ENCODE measurements around the gene NT5C1B. TPM values are rescaled to one million over a fixed set of nuclear protein-coding genes. Genes with fewer than 3 reads are reported as not detected.

Gene NT5C1B
- total RNA-seq, 2 experiments from 2014 or later: not detected

GRCh38 chr2:18592372-18592771 lies 3.0 kb upstream of the NT5C1B start:
- Mint-ChIP-seq H3K36me3 (ENCODE audit: low read depth) (no peaks in the 10 kb centered on the region), H3K27ac (no peak overlapping the region), H3K4me1 (no peaks in the 10 kb centered on the region), H3K27me3 (no peaks in the 10 kb centered on the region), H3K9me3 (peaks cover 2% of the 10 kb centered on the region), H3K4me3 (no peak overlapping the region)
- POLR2A ChIA-PET: no interaction called here
- CTCF ChIA-PET: no interaction called here
- no peak for DNase-seq

- DNase-seq: no peak
- H3K4me1 Mint-ChIP-seq: no peaks in the 10 kb centered on the region
- no peaks in the 10 kb centered on the region for H3K36me3 Mint-ChIP-seq (ENCODE audit: low read depth)
- ChIA-PET CTCF (no interaction called here), POLR2A (no interaction called here)
- peaks cover 5% of the 10 kb centered on the region for H3K9me3 Mint-ChIP-seq
- H3K4me3 Mint-ChIP-seq: no peak overlapping the region
- no peak overlapping the region for H3K27ac Mint-ChIP-seq
- no peaks in the 10 kb centered on the region for H3K27me3 Mint-ChIP-seq
Measured at GRCh38 chr2:18588802-18589201, 567 bp downstream of the NT5C1B start.

DNA sequence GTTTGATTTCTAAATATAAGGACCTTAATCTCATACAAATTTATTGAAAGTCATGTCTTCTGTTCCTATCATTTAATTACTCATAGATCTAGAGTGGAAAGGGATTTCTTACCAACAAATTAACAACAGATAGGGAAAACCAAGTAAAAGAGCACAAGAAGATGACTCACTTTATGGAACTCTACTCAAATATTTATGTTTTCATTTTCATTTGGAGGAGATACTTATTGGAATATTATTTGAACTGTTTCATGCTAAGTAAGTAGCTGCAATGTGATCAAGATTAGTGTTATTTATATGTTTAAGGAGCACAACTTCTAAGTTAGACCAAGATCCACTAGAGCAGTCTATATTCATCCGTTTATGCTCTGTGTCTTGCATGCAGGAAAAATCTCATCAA lies 1.3 kb downstream of the NT5C1B start:
- POLR2A ChIA-PET: no interaction called here
- CTCF ChIA-PET: no interaction called here
- no peak for DNase-seq
- Mint-ChIP-seq H3K27me3 (no peaks in the 10 kb centered on the region), H3K9me3 (peaks cover 5% of the 10 kb centered on the region), H3K27ac (no peak overlapping the region), H3K36me3 (ENCODE audit: low read depth) (no peaks in the 10 kb centered on the region), H3K4me1 (no peaks in the 10 kb centered on the region), H3K4me3 (no peak overlapping the region)

DNA sequence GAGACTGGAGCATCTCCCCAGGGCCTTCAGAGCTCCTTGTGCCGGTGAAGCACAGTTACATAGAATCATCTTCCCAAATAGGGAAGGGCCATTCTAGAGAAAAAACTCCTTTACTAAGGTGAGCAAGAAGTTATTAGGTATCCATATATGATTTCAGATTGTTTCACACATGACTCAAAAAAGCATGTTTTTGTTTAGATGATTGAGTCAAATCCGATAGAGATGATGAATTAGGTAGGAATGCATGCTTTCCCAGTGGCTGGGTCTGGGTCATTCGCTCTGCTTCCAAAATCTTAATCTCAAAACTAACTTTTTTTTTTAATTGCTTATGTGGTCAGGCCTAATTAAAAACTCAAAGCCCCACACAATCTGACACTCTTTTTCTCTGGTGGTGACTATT lies 3.8 kb downstream of the NT5C1B start:
- no peak overlapping the region for H3K27ac Mint-ChIP-seq
- no peaks in the 10 kb centered on the region for H3K4me1 Mint-ChIP-seq
- H3K36me3 Mint-ChIP-seq (ENCODE audit: low read depth): no peaks in the 10 kb centered on the region
- no peak for DNase-seq
- CTCF ChIA-PET: no interaction called here
- no peaks in the 10 kb centered on the region for H3K27me3 Mint-ChIP-seq
- no peak overlapping the region for H3K4me3 Mint-ChIP-seq
- POLR2A ChIA-PET: interaction anchor here (1.6 kb wide), 1 partner anchor 15 kb away, joined by 3 read pairs; no protein-coding TSS in a partner anchor
- peaks cover 3% of the 10 kb centered on the region for H3K9me3 Mint-ChIP-seq

GRCh38 chr2:18584608-18584954 lies 4.8 kb downstream of the NT5C1B start:
- H3K36me3 Mint-ChIP-seq (ENCODE audit: low read depth): no peaks in the 10 kb centered on the region
- no peaks in the 10 kb centered on the region for H3K4me1 Mint-ChIP-seq
- no peak overlapping the region for H3K27ac Mint-ChIP-seq
- peaks cover 3% of the 10 kb centered on the region for H3K9me3 Mint-ChIP-seq
- no peak overlapping the region for H3K4me3 Mint-ChIP-seq
- ChIA-PET CTCF (no interaction called here), POLR2A (no interaction called here)
- no peaks in the 10 kb centered on the region for H3K27me3 Mint-ChIP-seq
- no peak for DNase-seq

- no peaks in the 10 kb centered on the region for H3K27me3 Mint-ChIP-seq
- H3K4me3 Mint-ChIP-seq: no peak overlapping the region
- H3K27ac Mint-ChIP-seq: no peak overlapping the region
- H3K9me3 Mint-ChIP-seq: peaks cover 3% of the 10 kb centered on the region
- no peaks in the 10 kb centered on the region for H3K4me1 Mint-ChIP-seq
- H3K36me3 Mint-ChIP-seq (ENCODE audit: low read depth): no peaks in the 10 kb centered on the region
- no peak for DNase-seq
- POLR2A ChIA-PET: no interaction called here
- CTCF ChIA-PET: no interaction called here
Measured at GRCh38 chr2:18583905-18584607, 5.3 kb downstream of the NT5C1B start.

- no peak overlapping the region for H3K4me3 Mint-ChIP-seq
- H3K36me3 Mint-ChIP-seq (ENCODE audit: low read depth): no peaks in the 10 kb centered on the region
- POLR2A ChIA-PET: interaction anchor here (0.6 kb wide), 1 partner anchor 1490 kb away, joined by 3 read pairs; no protein-coding TSS in a partner anchor
- no peak for DNase-seq
- no peak overlapping the region for H3K27ac Mint-ChIP-seq
- no peaks in the 10 kb centered on the region for H3K27me3 Mint-ChIP-seq
- CTCF ChIA-PET: no interaction called here
- no peaks in the 10 kb centered on the region for H3K4me1 Mint-ChIP-seq
- H3K9me3 Mint-ChIP-seq: peaks cover 10% of the 10 kb centered on the region
Measured at GRCh38 chr2:18580606-18581005, 8.8 kb downstream of the NT5C1B start.

- ChIA-PET CTCF (no interaction called here), POLR2A (no interaction called here)
- Mint-ChIP-seq H3K27ac (no peak overlapping the region), H3K36me3 (ENCODE audit: low read depth) (no peaks in the 10 kb centered on the region), H3K27me3 (no peaks in the 10 kb centered on the region), H3K4me1 (no peaks in the 10 kb centered on the region), H3K9me3 (peaks cover 7% of the 10 kb centered on the region), H3K4me3 (no peak overlapping the region)
- DNase-seq: no peak
Measured at GRCh38 chr2:18578033-18578432, 11.3 kb downstream of the NT5C1B start.

GRCh38 chr2:18566145-18566769 lies 23.1 kb downstream of the NT5C1B start:
- Mint-ChIP-seq H3K27ac (no peak overlapping the region), H3K27me3 (no peaks in the 10 kb centered on the region), H3K36me3 (ENCODE audit: low read depth) (peaks cover 6% of the 10 kb centered on the region), H3K4me1 (peaks cover 4% of the 10 kb centered on the region), H3K9me3 (no peaks in the 10 kb centered on the region), H3K4me3 (no peak overlapping the region)
- POLR2A ChIA-PET: no interaction called here
- CTCF ChIA-PET: no interaction called here
- no peak for DNase-seq

DNA sequence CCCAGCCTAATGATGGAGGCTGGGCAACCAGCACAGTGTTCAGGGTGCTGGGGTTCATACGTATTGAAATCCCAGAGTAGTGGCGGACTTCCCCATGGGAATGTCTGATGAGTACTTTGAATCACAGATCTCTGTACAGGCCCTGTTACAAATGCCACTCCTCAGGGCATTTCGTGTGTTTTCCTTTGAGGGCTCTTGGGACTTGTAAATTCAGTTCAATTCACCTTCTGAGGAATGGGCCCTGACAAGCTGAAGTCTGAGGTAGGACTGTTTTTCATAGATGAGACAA lies 28.6 kb downstream of the NT5C1B start:
- H3K4me1 Mint-ChIP-seq: peaks cover 33% of the 10 kb centered on the region
- POLR2A ChIA-PET: interaction anchor here (0.6 to 2.5 kb wide), 8 partner anchors 9 to 1340 kb away, joined by 3 to 19 read pairs (median 5); partner anchors contain the start of genes GEN1, SMC6 and TTC32

GRCh38 chr2:18560031-18560796 lies 29.2 kb downstream of the NT5C1B start, which contains the start of gene RDH14:
TSS of gene RDH14 (minus strand) at chr2:18560653. CDS start at chr2:18560572, 81 bp downstream.
- H3K36me3 Mint-ChIP-seq (ENCODE audit: low read depth): peaks cover 24% of the 10 kb centered on the region
- H3K4me1 Mint-ChIP-seq: peaks cover 33% of the 10 kb centered on the region
- peak within 1 kb of the TSS; percentile 92 for H3K4me3 Mint-ChIP-seq
- ChIA-PET CTCF (interaction anchor here (0.8 kb wide), 1 partner anchor 40 kb away, joined by 3 read pairs; no protein-coding TSS in a partner anchor), POLR2A (interaction anchor here (0.6 to 2.5 kb wide), 12 partner anchors 10 to 1492 kb away, joined by 3 to 19 read pairs (median 4); partner anchors contain the start of genes GEN1, SMC6 and TTC32)
- H3K27me3 Mint-ChIP-seq: no peaks in the 10 kb centered on the region
- peak; percentile 93 for DNase-seq
- no peaks in the 10 kb centered on the region for H3K9me3 Mint-ChIP-seq
- H3K27ac Mint-ChIP-seq: peak within 1 kb of the TSS; percentile 95

More for the DNA sequence above, 28.6 kb downstream of the NT5C1B start:
- no peaks in the 10 kb centered on the region for H3K27me3 Mint-ChIP-seq
- H3K27ac Mint-ChIP-seq: peak overlapping the region; percentile 83
- DNase-seq: no peak
- CTCF ChIA-PET: interaction anchor here (0.8 kb wide), 1 partner anchor 40 kb away, joined by 3 read pairs; no protein-coding TSS in a partner anchor
- H3K36me3 Mint-ChIP-seq (ENCODE audit: low read depth): peaks cover 22% of the 10 kb centered on the region
- H3K9me3 Mint-ChIP-seq: no peaks in the 10 kb centered on the region
- H3K4me3 Mint-ChIP-seq: peak overlapping the region; percentile 81

GRCh38 chr2:18559531-18560030 lies 29.8 kb downstream of the NT5C1B start:
- H3K9me3 Mint-ChIP-seq: no peaks in the 10 kb centered on the region
- ChIA-PET CTCF (interaction anchor here (1.0 kb wide), 1 partner anchor 39 kb away, joined by 3 read pairs; no protein-coding TSS in a partner anchor), POLR2A (interaction anchor here (1.0 to 2.5 kb wide), 10 partner anchors 10 to 1493 kb away, joined by 3 to 19 read pairs (median 5); partner anchors contain the start of gene TTC32)
- no peak for DNase-seq
- peaks cover 33% of the 10 kb centered on the region for H3K4me1 Mint-ChIP-seq
- no peaks in the 10 kb centered on the region for H3K27me3 Mint-ChIP-seq
- peaks cover 27% of the 10 kb centered on the region for H3K36me3 Mint-ChIP-seq (ENCODE audit: low read depth)
- H3K27ac Mint-ChIP-seq: peak overlapping the region; percentile 95
- peak overlapping the region; percentile 92 for H3K4me3 Mint-ChIP-seq

DNA sequence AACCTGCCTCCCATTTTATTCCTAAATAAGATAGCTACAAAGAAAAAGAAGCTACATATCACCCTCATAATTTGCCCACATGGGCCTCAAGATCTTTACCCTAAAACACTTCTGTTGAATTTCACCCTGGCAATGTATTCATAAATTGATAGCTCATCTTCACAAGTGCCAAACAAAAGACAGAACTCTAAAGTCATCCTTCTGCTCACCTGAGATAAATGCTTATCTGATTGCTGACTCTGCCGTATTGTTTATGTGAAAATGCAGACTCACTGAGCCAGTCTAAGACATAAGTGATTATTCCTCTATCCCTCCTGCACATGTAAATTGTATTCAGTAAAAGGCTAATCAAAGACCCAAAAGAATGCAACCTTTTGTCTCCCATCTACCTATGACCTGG lies 30.9 kb downstream of the NT5C1B start:
- Mint-ChIP-seq H3K27ac (no peak overlapping the region), H3K36me3 (ENCODE audit: low read depth) (peaks cover 33% of the 10 kb centered on the region)

More for the DNA sequence above, 30.9 kb downstream of the NT5C1B start:
- ChIA-PET POLR2A (interaction anchor here (1.1 kb wide), 1 partner anchor 789 kb away, joined by 3 read pairs; no protein-coding TSS in a partner anchor), CTCF (no interaction called here)
- no peaks in the 10 kb centered on the region for H3K9me3 Mint-ChIP-seq
- H3K4me1 Mint-ChIP-seq: peaks cover 33% of the 10 kb centered on the region
- DNase-seq: no peak
- no peak overlapping the region for H3K4me3 Mint-ChIP-seq
- no peaks in the 10 kb centered on the region for H3K27me3 Mint-ChIP-seq

All from activated CD4-positive, alpha-beta memory T cell treated with anti-CD3 and anti-CD28 coated beads, Interleukin-2, amount 10 ng/mL, durations not matched to agents 7 days and 5 days (primary cell).